SK-N-MC (cell line): ENCODE data around the gene JAKMIP3.

ENCODE experiments used
- EZH2 ChIP-seq: fragments of 200-600 bp; sonication (generic); IDR thresholded peaks from one replicate; pipeline ENCODE4 v1.6.1; 2017; ENCODE audit warnings: antibody characterized with exemption
- FOXP2 ChIP-seq: optimal IDR thresholded peaks from 2 replicates; pipeline ENCODE3; 2011; ENCODE audit warnings: mild to moderate bottlenecking, moderate library complexity; ENCODE audit not compliant: insufficient read depth; ENCODE audit errors: extremely low read length, control extremely low read depth
- POLR2AphosphoS5 ChIP-seq: IDR thresholded peaks from 2 replicates; pipeline ENCODE4 v1.6.1; 2012; ENCODE audit warnings: mild to moderate bottlenecking, low read depth, low read length, borderline replicate concordance

GRCh38 chr10:132023092-132023811 lies 42.5 kb upstream of the JAKMIP3 start:
- TF ChIP-seq EZH2, result no peak
- no peak for TF ChIP-seq POLR2AphosphoS5
- TF ChIP-seq FOXP2, result no peak
